Stimulated activated naive CD8-positive, alpha-beta T cell treated with anti-CD3 and anti-CD28 coated beads, Interleukin-15, amount 100 ng/mL, for 72 hours (primary cell): ENCODE measurements around the gene WDR17.
A peak's percentile ranks its signal among the peaks of the same experiment; 100 is the strongest.
"Not testable (repeated sequence)": the region's sequence is repeated elsewhere in the genome, so short reads cannot be mapped to it uniquely, and the experiment has no call there.

ENCODE experiments used
- ATAC-seq: fragments of 150-1000 bp; cut with Tn5 transposase; 2 replicates; pipeline ENCODE4 v1.10.0; 2021; ENCODE audit warnings: mild to moderate bottlenecking, moderate library complexity
- DNase-seq, 2 donors: peaks; one replicate each; pipeline ENCODE4 v3.0.0; 2021 to 2022
- H3K27ac Mint-ChIP-seq, 2 donors: one replicate each; pipeline ENCODE4 v1.8.0; 2022; ENCODE audit warnings: mild to moderate bottlenecking in 2 of 2, mixed read lengths in 2 of 2, moderate library complexity in 2 of 2
- H3K27me3 Mint-ChIP-seq: one replicate; pipeline ENCODE4 v1.8.0; 2022; ENCODE audit warnings: mixed read lengths
- H3K4me1 Mint-ChIP-seq: one replicate; pipeline ENCODE4 v1.8.0; 2022; ENCODE audit warnings: mild to moderate bottlenecking, mixed read lengths
- H3K4me3 Mint-ChIP-seq, 2 donors: one replicate each; pipeline ENCODE4 v1.8.0; 2022; ENCODE audit warnings: mild to moderate bottlenecking in 2 of 2, mixed read lengths in 2 of 2, moderate library complexity in 1 of 2
- H3K9me3 Mint-ChIP-seq, 2 donors: one replicate each; pipeline ENCODE4 v1.8.0; 2022; ENCODE audit warnings: mixed read lengths in 2 of 2

WDR17 gene

DNA sequence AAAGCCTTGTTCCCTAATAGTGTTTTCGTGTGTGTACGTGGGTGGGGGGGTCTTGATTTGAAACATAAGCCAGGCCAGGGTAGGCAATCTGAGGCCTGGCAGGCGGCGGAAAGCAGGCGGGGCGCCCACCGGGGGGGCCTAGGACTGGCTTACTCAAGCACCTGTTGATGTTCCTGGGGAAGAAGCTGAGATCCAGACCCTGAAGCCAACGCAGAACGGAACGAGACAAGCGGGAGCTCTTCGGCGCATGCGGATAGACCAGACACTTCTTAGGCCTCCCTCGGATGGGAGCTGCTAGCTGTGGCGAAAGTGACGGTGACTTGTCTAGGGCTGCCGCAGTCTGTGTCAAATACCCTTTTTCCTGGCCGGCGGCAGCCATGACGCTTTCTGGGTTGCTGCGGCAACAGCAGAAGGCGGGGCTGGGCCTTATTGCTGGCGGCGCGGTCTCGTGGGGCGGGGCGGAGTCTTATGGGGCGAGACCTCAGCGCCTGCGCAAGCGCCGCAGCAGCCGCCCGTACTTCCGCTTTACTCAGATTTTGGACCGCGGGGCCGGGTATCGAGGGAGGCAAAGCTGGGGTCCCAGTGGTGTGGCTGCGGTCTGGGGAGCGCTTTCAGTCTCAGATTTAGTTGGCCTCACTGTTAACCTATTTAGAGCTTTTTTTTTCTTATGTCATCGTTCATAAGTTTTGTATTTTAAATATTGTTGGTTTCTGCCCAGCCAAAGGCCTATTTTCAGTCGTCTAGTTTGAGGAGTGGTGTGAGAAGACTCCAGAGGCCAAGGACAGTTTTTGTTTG lies 129.7 kb downstream of the WDR17 start, which contains the start of gene SPATA4:
Gene SPATA4 (minus strand): TSS at position 402 of the 795 bp plus-strand sequence. CDS start 23 bp downstream, at position 379.
- peaks cover 46% of the 10 kb centered on the region for H3K4me1 Mint-ChIP-seq
- peaks cover 27% of the 10 kb centered on the region for H3K27me3 Mint-ChIP-seq
- H3K9me3 Mint-ChIP-seq, result peaks cover 8 to 12% of the 10 kb centered on the region in 2 donors
- DNase-seq (peak; percentile 95 to 97), ATAC-seq (peak; percentile 89)
- peak within 1 kb of the TSS; percentile 76 to 86 for H3K4me3 Mint-ChIP-seq
- peak within 1 kb of the TSS; percentile 15 to 81 for H3K27ac Mint-ChIP-seq

DNA sequence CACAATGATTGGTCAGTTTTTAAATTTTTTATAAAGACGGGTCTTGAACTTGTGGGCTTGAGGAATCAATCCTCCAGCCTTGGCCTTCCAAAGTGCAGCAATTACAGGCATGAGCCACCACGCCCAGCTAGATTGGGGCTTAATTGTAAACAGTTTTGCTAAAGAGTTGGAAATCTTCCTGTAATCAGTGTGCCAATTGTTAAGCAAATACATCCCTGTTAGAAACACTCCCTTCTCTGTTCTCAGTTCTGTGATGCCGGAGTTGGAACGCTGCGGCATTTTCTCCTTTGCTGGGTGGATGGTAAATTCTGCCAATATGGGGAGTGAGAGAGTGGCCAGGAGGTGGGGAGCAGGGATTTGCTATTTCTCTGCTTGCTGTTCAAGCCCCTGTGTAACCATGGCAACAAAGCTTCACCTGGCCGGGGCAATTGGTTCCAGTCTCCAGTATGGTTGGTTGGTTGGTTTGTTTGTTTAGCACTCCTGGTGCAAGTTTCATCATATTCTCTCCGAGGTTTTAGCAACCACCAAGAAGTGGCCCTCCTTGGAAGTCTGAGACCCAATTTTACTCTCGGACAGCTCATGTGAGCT lies 132.8 kb downstream of the WDR17 start:
- DNase-seq (no peak), ATAC-seq (no peak)
- peaks cover 20% of the 10 kb centered on the region for H3K27me3 Mint-ChIP-seq
- H3K9me3 Mint-ChIP-seq, result peaks cover 8 to 12% of the 10 kb centered on the region in 2 donors
- H3K4me3 Mint-ChIP-seq, result no peak overlapping the region
- H3K4me1 Mint-ChIP-seq, result peaks cover 40% of the 10 kb centered on the region
- no peak overlapping the region for H3K27ac Mint-ChIP-seq

DNA sequence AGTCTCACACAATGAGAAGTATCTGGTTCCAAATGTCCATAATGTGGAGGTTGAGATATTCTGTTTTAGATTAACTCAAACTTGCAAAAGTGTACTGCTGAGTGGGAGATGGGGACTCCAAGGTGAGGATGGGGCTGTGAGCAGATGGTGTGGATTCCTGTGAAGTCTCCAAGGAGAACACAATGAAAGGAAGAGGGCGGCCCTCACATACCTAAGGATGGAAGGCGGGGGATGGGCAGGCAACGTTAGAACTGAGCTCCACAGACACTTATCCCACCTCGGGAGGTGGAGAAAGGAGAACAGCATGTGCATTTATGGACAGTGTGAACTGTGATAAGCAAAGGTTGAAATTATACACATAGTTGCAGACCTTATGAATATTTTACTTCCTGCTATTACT lies 139.7 kb downstream of the WDR17 start:
- ATAC-seq (no peak), DNase-seq (no peak)
- peaks cover 12% of the 10 kb centered on the region for H3K4me1 Mint-ChIP-seq
- no peaks in the 10 kb centered on the region for H3K9me3 Mint-ChIP-seq
- H3K4me3 Mint-ChIP-seq, result no peak overlapping the region
- no peak overlapping the region for H3K27ac Mint-ChIP-seq
- H3K27me3 Mint-ChIP-seq, result peaks cover 58% of the 10 kb centered on the region

DNA sequence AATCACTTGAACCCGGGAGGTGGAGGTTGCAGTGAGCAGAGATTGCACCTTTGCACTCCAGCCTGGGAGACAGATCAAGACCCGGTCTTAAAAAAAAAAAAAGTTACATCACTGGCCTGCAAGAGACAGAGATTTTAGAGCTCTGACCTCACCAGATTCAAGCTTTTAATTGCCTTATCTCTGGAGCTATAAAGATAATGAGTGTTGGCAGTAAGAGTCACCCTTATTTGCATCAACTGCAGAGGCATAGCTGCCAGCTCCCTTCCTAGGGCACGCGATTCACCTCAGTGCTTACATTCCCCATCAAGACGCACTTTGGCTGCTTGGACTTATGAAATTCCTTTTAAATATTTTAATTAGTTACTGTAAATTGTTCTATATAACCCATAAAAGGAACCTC lies 142.2 kb downstream of the WDR17 start:
- ATAC-seq, result no peak
- H3K27me3 Mint-ChIP-seq, result peaks cover 62% of the 10 kb centered on the region
- no peak overlapping the region for H3K27ac Mint-ChIP-seq
- H3K4me1 Mint-ChIP-seq, result peaks cover 12% of the 10 kb centered on the region
- H3K4me3 Mint-ChIP-seq, result no peak overlapping the region
- no peak for DNase-seq
- no peaks in the 10 kb centered on the region for H3K9me3 Mint-ChIP-seq

DNA sequence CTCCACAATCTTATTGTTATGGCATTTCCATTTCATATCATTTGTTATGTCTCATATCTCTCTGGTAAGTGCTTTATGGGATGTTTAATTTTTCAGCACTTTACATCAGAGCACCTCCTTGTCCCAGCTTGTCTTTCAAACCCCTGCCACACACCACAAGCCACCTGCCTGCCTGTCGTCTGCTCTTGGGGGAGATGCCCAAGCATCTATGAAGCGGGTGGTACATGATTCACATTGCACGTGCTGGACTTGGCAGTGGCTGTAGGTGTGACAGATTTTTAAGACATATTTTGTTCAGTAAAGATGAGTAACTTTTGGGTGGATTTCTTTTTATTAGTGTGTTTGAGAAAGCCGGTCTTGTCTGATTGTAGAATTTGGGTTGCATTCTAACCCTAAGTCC lies 143.9 kb downstream of the WDR17 start:
- no peak overlapping the region for H3K4me3 Mint-ChIP-seq
- ATAC-seq, result no peak
- H3K27me3 Mint-ChIP-seq, result peaks cover 47% of the 10 kb centered on the region
- H3K27ac Mint-ChIP-seq, result no peak overlapping the region
- H3K4me1 Mint-ChIP-seq, result peaks cover 12% of the 10 kb centered on the region
- H3K9me3 Mint-ChIP-seq, result no peaks in the 10 kb centered on the region
- no peak for DNase-seq

DNA sequence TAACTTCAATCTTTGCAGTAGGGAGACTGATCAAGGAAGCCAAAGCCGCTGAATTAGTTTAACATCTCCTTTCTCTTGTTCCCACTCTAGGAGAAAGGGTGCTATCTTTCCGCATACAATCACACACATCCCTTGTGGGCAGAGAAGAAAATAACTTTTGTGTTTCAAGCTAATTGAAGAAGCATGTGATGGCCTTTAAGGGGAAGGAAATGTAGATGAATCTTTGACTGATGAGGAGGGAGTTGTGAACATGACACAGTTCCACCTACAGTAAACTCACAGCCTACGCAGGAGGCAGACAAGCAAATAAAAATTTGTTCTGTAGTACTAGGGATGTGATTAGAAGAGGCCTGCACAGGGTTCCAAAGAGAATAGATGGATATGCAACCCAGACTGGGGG lies 144.5 kb downstream of the WDR17 start:
- H3K4me1 Mint-ChIP-seq, result peaks cover 10% of the 10 kb centered on the region
- DNase-seq (no peak), ATAC-seq (no peak)
- no peaks in the 10 kb centered on the region for H3K9me3 Mint-ChIP-seq
- peak overlapping the region in 1 of 2 donors; percentile 21 for H3K27ac Mint-ChIP-seq
- H3K27me3 Mint-ChIP-seq, result peaks cover 43% of the 10 kb centered on the region
- no peak overlapping the region for H3K4me3 Mint-ChIP-seq

DNA sequence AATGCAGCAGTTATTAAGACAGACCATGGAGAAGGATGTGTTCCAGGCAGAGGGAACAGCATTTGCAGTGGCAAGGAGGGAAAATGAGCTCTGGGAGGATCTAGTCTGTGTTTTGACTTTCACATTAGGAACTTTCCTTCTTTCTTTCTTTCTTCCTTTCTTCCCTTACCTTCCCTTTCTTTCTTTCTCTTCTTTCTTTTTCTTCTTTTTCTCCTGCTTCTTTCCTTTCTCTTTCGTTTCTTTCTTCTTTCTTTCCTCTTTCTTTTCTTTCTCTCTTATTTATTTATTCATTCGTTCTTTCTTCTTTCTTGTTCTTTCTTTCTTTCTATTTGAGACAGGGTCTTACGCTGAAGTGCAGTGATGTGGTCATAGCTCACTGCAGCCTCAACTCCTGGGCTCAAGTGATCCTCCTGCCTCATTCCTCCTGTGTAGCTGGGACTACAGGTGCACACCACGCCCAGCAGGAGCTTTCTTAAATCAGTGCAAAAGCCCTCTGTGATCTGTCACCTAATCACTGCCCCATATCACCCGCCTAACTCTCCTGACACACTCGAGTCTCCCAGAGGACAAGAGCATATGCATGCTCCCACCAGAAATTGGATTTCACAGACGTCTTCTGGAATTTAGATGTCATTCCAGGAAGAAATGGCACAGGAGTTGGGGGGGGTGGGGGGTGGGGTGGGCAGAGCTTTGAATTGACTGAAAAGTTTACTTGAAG lies 145.1 kb downstream of the WDR17 start:
- DNase-seq (no peak), ATAC-seq (no peak)
- H3K4me1 Mint-ChIP-seq, result peaks cover 3% of the 10 kb centered on the region
- no peak overlapping the region for H3K4me3 Mint-ChIP-seq
- no peaks in the 10 kb centered on the region for H3K9me3 Mint-ChIP-seq
- H3K27ac Mint-ChIP-seq, result no peak overlapping the region
- peaks cover 37% of the 10 kb centered on the region for H3K27me3 Mint-ChIP-seq

DNA sequence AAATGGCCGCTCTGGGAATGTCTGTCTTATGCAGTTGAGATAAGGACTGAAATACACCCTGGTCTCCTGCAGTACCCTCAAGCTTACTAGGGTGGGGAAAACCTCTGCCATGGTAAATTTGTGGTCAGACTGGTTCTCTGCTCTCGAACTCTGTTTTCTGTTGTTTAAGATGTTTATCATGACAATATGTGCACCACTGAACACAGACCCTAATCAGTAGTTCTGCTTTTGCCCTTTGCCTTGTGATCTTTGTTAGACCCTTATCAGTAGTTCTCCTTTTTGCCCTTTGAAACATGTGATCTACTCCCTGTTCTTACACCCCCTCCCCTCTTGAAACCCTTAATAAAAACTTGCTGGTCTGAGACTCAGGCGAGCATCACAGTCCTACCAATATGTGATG lies 146.7 kb downstream of the WDR17 start:
- H3K9me3 Mint-ChIP-seq, DNase-seq, H3K4me3 Mint-ChIP-seq, H3K4me1 Mint-ChIP-seq, H3K27ac Mint-ChIP-seq, ATAC-seq: not testable (repeated sequence)
- peaks cover 21% of the 10 kb centered on the region for H3K27me3 Mint-ChIP-seq

DNA sequence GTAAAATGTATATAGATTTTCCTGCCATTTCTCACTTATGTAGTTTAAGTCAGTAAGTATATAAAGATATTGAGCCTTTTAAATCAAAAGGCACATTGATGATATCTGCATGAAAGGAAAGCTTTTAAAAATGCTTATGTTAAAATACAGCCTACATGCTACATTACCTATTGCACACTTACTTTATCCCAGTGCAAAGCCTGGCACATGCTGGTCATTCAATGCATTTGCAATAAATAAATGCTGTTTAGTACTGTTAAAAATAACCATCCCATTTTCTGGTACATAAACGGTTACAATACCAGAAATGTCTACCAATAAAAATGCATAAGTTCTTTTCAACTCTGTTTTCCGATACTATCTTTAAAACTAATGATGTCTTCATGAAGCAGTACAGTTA lies 151.9 kb downstream of the WDR17 start:
- Mint-ChIP-seq H3K4me3 (no peak overlapping the region), H3K27me3 (no peaks in the 10 kb centered on the region), H3K4me1 (no peaks in the 10 kb centered on the region), H3K9me3 (no peaks in the 10 kb centered on the region), H3K27ac (no peak overlapping the region)
- no peak for DNase-seq
- ATAC-seq, result no peak

DNA sequence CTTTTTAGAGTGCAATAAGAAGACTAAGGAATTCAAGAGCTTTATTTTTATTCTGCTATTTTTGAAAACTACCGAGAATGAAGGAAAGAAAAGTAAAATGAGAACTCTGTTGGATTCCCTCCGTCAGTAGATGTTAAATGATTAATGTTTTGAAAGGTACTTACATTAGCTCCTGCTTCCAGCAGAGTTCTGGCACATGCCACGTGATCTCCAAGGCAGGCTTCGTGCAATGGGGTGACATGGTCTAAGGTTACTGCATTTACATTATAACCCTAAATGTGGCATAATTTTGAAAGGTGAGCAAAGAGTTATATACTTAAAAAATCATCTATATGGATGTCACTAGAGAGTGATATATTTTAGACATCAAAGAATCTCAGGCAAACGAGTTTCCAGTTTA lies 156.5 kb downstream of the WDR17 start:
- Mint-ChIP-seq H3K4me1 (no peaks in the 10 kb centered on the region), H3K27me3 (peaks cover 17% of the 10 kb centered on the region), H3K27ac (no peak overlapping the region), H3K4me3 (no peak overlapping the region), H3K9me3 (no peaks in the 10 kb centered on the region)
- ATAC-seq (no peak), DNase-seq (no peak)

DNA sequence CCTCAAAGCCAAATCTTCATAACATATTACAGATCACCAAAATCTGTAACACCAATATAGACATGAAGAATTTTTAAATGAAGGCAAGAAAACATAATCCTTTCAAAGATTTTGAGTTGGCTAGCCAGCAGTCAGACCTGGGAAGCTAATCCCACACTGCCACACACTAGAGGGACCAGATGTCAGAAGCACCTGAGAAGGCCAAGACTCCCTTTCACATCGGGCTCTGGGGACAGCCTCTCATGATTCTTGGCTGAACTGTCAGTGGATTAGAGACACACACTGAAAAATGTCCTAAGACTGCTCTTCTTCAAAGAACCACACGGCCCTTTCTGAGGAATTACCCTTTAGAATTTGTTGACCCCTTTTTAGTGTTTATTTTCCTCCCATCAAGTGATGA lies 157.9 kb downstream of the WDR17 start:
- Mint-ChIP-seq H3K4me3 (no peak overlapping the region), H3K9me3 (no peaks in the 10 kb centered on the region), H3K27ac (no peak overlapping the region), H3K4me1 (no peaks in the 10 kb centered on the region), H3K27me3 (peaks cover 17% of the 10 kb centered on the region)
- DNase-seq (no peak), ATAC-seq (no peak)

DNA sequence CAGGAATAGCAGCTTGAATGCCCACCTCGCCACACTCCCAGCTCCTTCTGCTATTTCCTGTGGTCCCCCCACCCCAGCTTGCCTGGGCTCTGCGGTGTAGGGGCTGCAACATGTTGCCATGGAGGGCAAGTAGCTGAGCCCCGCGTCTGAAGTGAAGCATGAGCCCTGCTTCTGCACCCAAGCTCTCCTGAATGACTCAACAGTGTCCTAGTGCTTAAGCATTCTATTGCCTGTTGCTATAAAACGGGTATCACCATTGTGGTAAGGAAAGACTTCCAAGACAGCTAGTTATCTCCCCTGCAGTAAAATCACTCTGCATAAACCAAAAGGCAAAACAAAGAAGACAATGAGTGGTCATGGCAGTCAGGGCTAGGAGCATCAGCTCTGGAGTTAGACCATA lies 161.1 kb downstream of the WDR17 start:
- DNase-seq, result no peak
- no peak overlapping the region for H3K4me3 Mint-ChIP-seq
- H3K9me3 Mint-ChIP-seq, result no peaks in the 10 kb centered on the region
- H3K27ac Mint-ChIP-seq, result no peak overlapping the region
- ATAC-seq, result no peak
- H3K27me3 Mint-ChIP-seq, result peaks cover 24% of the 10 kb centered on the region
- H3K4me1 Mint-ChIP-seq, result no peaks in the 10 kb centered on the region

DNA sequence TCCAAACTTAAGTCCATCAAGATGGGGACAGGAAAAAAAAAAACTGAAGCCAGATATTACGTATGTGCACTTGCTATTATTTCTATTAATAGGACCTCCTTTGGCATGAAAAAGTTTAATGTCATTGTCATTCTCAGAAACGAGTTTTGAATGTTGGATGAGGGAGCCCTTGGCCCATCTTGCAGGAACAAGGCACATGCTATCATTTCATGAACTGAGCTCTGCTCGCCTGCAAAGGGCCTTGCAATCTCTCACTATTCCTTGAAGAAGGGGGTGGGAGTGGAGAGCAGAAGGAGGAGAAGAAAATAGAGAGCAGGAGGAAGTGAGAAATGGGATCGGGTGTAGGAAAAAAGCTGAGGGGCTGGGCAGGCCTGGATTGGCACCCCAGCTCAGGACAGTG lies 164.0 kb downstream of the WDR17 start:
- H3K27ac Mint-ChIP-seq, result no peak overlapping the region
- H3K9me3 Mint-ChIP-seq, result no peaks in the 10 kb centered on the region
- no peak for DNase-seq
- no peak for ATAC-seq
- H3K4me1 Mint-ChIP-seq, result no peaks in the 10 kb centered on the region
- peaks cover 37% of the 10 kb centered on the region for H3K27me3 Mint-ChIP-seq
- no peak overlapping the region for H3K4me3 Mint-ChIP-seq
